ENCODE results near the gene RASL12.

The RASL12 gene
- long read RNA-seq = 0 reads

- H3K27ac ChIP-seq (replicated peaks) = no peak within 1 kb of the TSS
- peaks cover 27% of the 10 kb centered on the region for H3K27me3 ChIP-seq (ENCODE audit: insufficient read depth, poor library complexity, severe bottlenecking)
- DNase-seq (ENCODE audit: low read depth in 1 of 2, low spot score in 1 of 2) = no peak
- TF ChIP-seq SPI1 (IDR thresholded peaks at IDR 0.05; ENCODE audit: borderline replicate concordance, low read depth) = no peak
- no peak for TF ChIP-seq REST (IDR thresholded peaks at IDR 0.05; ENCODE audit: insufficient replicate concordance, low read depth)
- no peak for TF ChIP-seq GABPA (IDR thresholded peaks at IDR 0.05; ENCODE audit: low read depth)
- TF ChIP-seq CTCF (IDR thresholded peaks at IDR 0.05; ENCODE audit: insufficient read depth, low read length) = no peak
- TF ChIP-seq POLR2AphosphoS5 (IDR thresholded peaks at IDR 0.05; ENCODE audit: low read depth) = no peak
- no peak within 1 kb of the TSS for H3K4me3 ChIP-seq (replicated peaks; ENCODE audit: insufficient read depth, low read length)
Measured at GRCh38 chr15:65067645-65068402, at the start of gene RASL12. RASL12 (minus strand) TSS chr15:65067991; CDS start chr15:65067835, 156 bp downstream.

GRCh38 chr15:65115542-65115941 is 47.8 kb upstream of the RASL12 start:
- no peak for DNase-seq (ENCODE audit: low read depth in 1 of 2, low spot score in 1 of 2)
- Histone ChIP-seq H3K27me3 (ENCODE audit: insufficient read depth, poor library complexity, severe bottlenecking) (no peaks in the 10 kb centered on the region), H3K27ac (replicated peaks) (no peak overlapping the region), H3K4me3 (replicated peaks; ENCODE audit: insufficient read depth, low read length) (no peak overlapping the region)
- TF ChIP-seq REST (IDR thresholded peaks at IDR 0.05; ENCODE audit: insufficient replicate concordance, low read depth) = no peak
- TF ChIP-seq POLR2AphosphoS5 (IDR thresholded peaks at IDR 0.05; ENCODE audit: low read depth) = no peak
- TF ChIP-seq GABPA (IDR thresholded peaks at IDR 0.05; ENCODE audit: low read depth) = no peak
- TF ChIP-seq CTCF (IDR thresholded peaks at IDR 0.05; ENCODE audit: insufficient read depth, low read length) = no peak
- no peak for TF ChIP-seq SPI1 (IDR thresholded peaks at IDR 0.05; ENCODE audit: borderline replicate concordance, low read depth)

- TF ChIP-seq SPI1 (IDR thresholded peaks at IDR 0.05; ENCODE audit: borderline replicate concordance, low read depth) (no peak), REST (IDR thresholded peaks at IDR 0.05; ENCODE audit: insufficient replicate concordance, low read depth) (no peak), CTCF (IDR thresholded peaks at IDR 0.05; ENCODE audit: insufficient read depth, low read length) (no peak), POLR2AphosphoS5 (IDR thresholded peaks at IDR 0.05; ENCODE audit: low read depth) (no peak)
- Histone ChIP-seq H3K4me3 (replicated peaks; ENCODE audit: insufficient read depth, low read length) (no peak within 1 kb of the TSS), H3K27ac (replicated peaks) (no peak within 1 kb of the TSS), H3K27me3 (ENCODE audit: insufficient read depth, poor library complexity, severe bottlenecking) (no peaks in the 10 kb centered on the region)
- no peak for DNase-seq (ENCODE audit: low read depth in 1 of 2, low spot score in 1 of 2)
Measured at GRCh38 chr15:65115086-65115485, 47.3 kb upstream of the RASL12 start, which contains the start of gene UBAP1L. UBAP1L (minus strand) TSS chr15:65115200; CDS start chr15:65106215, 8,985 bp downstream.
